ENCODE measurements around the gene MYL7.

Gene MYL7

DNA sequence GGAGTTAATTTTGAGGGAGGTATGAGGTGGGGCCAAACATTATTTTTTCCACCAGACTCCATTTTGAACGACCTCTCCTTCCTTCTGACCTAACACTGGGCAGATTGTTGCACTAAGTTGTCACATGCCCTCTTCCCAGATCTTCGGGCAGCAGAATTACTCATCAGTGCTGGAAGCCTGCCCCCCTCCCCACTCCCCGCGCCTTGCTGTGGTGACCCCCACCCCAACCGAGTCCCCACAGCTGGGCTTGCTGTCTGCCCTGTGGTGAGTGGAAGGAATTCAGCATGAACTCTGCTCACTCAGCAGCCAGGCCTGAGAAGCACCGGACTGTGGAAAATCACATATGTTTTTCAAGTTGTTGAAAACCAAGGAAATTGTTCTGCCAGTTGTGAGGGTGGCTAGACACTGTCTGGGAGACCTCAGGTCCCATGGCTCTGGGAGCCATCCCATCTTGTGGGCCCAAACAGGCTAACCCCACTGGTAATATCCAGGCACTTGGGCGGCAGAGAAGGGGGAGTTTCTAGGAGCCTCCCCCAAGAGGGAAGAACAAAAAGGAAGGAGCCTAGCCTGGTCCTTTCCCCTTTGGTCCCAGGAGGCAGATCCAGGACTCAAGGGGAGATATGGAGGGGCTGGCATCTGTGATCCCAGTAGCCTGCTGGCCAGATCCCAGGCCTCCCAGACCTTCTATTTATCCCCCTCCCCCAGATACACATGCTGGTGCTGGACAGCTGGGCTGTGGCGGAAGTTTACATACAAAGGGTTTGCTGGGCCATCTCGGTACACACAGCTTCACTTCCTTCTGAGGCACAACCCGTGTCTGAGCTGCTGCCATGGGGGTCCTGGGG, 40.5 kb downstream of the MYL7 start:
- no peak for DNase-seq (ENCODE audit: low spot score)

DNA sequence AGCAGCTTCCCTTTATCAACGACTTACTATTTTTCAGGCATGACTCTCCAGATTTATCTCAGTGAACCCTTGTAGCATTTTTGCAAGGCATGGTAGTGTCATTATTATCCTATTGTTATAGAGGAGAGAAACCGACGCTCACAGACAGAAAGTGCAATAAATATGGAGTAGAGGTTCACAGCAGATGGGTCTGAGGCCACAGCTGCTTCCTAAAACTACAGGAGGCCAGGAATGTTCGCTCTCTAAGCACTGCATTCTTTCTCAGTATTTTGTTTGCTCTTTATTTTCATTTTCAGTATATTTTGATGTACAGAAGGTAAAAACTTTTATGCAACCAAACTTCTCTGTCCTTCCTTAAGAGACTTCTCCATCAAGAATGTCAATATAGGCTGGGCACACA, 41.5 kb downstream of the MYL7 start:
- no peak for DNase-seq (ENCODE audit: low spot score)

GRCh38 chr7:44098092-44099068, 42.8 kb downstream of the MYL7 start:
- DNase-seq (ENCODE audit: low spot score) = no peak

- no peak for DNase-seq (ENCODE audit: low spot score)
Observed at GRCh38 chr7:44097064-44097932, 43.8 kb downstream of the MYL7 start.

DNA sequence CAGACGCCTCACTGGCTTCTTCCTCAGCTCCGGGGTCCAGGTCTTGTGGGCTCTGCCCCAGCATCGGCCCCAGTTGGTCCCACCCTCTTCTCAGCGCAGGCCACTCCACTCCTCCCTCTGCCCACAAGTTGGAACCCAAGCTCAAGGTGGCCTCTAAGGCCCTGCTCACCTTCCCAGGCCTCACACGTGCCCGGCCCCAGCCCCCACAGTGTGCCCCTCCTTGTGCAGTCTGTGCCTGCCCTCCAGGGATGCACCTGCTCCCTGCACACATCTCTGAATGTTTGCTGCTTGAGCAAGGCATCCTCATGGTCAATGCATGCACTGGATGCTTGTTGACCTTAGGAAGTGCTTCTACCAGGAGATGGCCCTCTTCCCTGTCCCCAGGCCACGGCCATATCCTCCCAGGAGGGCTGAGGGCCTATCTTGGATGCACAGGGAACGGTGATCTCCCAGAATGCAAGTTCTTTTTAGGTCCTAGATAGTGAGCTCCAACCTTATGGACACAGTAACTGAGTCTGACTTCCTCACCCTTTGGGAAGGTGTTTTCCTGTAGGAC, 44.7 kb downstream of the MYL7 start:
- DNase-seq (ENCODE audit: low spot score) = no peak

DNA sequence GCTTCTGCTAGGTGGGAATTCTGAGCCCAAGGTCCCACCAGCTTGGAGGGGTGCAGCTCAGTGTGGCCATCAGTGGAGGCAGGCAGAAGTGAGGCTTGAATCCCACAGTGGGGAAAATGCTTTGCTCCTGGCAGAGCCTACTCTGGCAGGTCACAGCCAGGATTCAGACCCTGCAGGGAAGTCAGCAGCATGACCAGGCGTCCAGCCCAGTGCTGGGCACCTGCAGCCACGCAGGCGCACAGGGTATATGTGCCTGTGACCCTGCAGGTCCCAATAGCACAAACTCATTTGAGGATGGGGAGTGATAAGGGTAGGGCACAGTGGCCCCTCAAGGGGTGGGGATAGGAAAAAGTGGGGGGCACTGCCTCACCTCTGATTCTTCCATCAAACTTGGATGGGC, 45.4 kb downstream of the MYL7 start:
- no peak for DNase-seq (ENCODE audit: low spot score)

- DNase-seq (ENCODE audit: low spot score) = no peak
Observed at GRCh38 chr7:44094883-44095592, 46.1 kb downstream of the MYL7 start.

- DNase-seq (ENCODE audit: low spot score) = no peak
Observed at GRCh38 chr7:44094365-44094764, 46.8 kb downstream of the MYL7 start.

DNA sequence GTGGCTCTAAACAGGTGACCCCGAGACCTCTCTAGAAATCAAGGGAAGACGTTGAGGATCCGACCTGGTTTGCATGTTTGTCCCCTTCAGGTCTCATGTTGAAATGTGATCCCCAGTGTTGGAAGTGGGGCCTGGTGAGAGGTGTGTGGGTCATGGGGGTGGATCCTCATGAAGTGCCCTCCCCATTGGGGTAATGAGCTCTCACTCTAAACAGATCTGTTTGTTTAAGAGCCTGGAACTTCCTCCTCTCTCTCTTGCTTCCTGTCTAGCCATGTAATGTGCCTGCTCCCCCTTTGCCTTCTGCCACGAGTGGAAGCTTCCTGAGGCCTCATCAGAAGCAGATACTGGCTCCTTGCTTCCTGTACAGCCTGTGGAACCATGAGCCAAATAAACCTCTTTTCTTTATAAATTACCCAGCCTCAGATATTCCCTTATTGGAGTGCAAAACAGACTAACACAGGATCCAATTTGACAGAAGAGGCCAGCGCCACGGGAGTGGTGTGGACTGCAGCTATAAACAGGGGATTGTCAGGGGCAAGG, 48.0 kb downstream of the MYL7 start:
- DNase-seq (ENCODE audit: low spot score) = no peak
